GM19099 (cell line): Measurements from ENCODE around the gene HS6ST3.

Source experiments
- POLR2A ChIP-seq: IDR thresholded peaks from 3 replicates; pipeline ENCODE4 v1.6.1; 2011; ENCODE audit warnings: low read depth; ENCODE audit not compliant: insufficient read length; ENCODE audit errors: extremely low read depth

HS6ST3 gene

DNA sequence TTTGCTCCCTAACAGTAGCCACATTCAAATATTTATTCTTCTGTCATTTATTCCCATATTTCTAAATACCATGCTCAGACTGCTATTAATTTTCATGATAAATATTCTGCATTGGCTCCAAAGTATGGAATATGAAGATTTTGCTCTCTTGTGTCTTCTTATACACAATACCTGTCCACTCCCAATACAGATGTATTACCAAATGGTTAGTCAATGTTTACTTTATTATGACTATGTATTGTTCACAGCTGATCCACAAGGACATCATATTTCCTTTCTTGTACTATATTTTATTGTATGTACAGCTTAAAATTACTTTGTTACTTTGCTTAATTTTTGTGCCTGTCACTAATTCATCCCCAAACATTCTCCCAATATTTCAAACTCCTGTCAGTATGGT lies 582.1 kb downstream of the HS6ST3 start:
- TF ChIP-seq POLR2A, result no peak

DNA sequence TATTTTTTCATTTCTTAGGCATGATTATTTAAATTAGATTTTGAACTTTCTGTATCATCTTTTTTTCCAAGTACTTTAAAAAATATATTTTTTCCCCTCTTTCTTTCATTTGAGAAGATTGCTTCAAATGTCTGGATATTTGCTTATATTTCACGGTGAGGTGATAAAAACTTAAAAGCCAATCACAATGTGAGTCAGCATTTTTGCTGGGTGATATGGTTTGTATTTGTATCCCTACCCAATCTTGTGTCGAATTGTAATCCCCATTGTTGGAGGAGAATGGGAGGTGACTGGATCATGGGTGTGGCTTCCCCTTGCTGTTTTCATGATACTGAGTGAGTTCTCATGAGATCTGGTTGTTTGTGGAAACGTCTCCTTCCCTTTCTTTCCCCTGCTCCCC lies 583.9 kb downstream of the HS6ST3 start:
- TF ChIP-seq POLR2A, result no peak

GRCh38 chr13:96677029-96677428 lies 587.1 kb downstream of the HS6ST3 start:
- no peak for TF ChIP-seq POLR2A

- TF ChIP-seq POLR2A, result no peak
These were observed 588.9 kb downstream of the HS6ST3 start for GRCh38 chr13:96678801-96679200.

DNA sequence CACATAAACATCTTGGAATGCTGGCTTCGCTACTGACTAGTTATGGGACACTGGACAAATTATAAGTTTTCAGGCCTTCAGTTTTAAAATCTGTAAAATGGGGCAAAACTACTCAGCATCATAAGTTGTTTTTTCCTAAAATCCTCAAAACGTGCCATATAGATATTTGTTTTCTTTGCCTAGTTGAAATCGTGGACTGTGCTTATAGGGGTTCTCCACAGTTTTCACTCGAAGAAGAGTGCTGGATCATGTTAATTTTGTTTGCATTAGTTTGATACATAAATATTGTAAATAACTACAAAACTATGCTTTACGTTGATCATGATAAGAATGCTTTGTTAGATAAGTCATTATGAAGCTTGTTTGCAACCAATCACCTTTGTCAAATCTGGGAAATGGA lies 591.0 kb downstream of the HS6ST3 start:
- no peak for TF ChIP-seq POLR2A

DNA sequence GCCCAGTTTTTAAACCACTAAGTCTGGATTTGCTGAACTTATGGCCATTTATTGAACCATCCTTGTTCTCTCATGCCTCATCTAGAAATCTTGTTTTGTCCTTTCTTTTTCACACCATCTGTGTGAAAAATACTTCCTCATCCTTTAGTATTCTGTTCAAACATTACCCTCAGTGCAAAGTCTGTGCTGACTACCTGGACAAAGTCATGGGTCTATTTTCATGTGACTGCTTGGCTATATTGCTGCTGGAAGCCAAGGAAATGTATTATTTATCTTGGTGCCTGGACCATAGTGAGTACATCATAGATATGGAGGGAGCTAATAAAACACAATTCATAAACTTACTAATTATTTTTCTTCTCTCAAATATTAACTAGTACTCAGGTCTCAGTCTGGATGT lies 591.9 kb downstream of the HS6ST3 start:
- no peak for TF ChIP-seq POLR2A

GRCh38 chr13:96684469-96684868 lies 594.6 kb downstream of the HS6ST3 start:
- no peak for TF ChIP-seq POLR2A

GRCh38 chr13:96684907-96685306 lies 595.0 kb downstream of the HS6ST3 start:
- no peak for TF ChIP-seq POLR2A

- no peak for TF ChIP-seq POLR2A
These were observed 596.4 kb downstream of the HS6ST3 start for GRCh38 chr13:96686286-96686685.

DNA sequence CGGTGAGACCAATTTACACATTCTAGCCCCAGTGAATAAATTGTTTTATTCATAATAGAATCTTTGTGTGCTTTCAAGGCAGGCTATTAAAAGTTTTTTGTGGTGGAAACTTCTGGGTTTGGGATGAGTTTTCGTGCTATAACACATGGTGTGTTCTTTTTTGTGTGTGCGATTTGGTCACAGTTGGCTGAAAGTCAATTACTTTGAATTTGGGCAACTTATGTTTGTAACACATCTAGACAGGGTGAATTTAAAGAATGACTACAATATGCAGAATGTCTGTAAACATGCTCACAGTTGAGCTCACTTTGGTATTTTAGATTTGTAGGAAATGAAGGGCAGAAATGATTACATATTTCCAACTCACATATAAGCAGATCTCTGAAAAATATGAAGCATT lies 597.3 kb downstream of the HS6ST3 start:
- TF ChIP-seq POLR2A, result no peak

DNA sequence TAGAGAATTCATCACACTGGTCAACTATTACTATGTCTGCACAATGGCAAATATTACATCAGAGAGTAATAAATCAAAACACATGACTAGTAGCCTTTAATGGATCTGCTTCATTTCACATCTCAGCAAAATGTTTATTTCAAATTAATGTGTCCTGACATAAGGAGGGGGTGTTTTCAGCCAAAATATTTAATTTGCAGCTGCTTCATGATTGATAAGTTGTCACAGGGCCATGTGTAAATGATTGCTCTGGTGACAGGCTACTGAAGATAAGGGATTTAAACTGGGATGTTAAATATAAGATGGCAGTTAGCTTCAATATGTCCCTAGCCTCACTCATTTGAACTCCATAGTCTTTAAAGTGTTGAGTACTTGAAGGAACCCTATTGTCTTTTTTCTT lies 601.1 kb downstream of the HS6ST3 start:
- no peak for TF ChIP-seq POLR2A

GRCh38 chr13:96696389-96696900 lies 606.5 kb downstream of the HS6ST3 start:
- no peak for TF ChIP-seq POLR2A

GRCh38 chr13:96700657-96701056 lies 610.8 kb downstream of the HS6ST3 start:
- no peak for TF ChIP-seq POLR2A

DNA sequence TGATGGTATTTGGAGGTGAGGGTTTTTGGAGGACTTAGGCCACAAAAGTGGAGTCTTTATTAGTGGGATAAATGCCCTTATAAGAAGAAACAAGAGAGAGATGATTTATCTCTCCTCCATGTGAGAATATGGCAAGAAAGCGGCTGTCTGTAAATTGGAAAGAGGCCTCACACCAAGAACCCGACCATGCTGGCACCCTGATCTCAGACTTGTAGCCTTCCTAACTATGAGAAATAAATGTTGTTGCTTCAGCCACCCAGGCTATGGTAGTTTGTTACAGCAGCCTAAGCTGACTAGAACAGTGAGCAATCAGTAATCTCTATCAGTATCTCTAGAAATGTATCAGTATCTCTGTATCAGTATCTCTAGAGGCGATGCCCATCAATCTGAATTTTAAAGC lies 617.2 kb downstream of the HS6ST3 start:
- TF ChIP-seq POLR2A, result no peak

GRCh38 chr13:96710166-96710862 lies 620.4 kb downstream of the HS6ST3 start:
- no peak for TF ChIP-seq POLR2A

- no peak for TF ChIP-seq POLR2A
These were observed 630.5 kb downstream of the HS6ST3 start for GRCh38 chr13:96720446-96720845.

GRCh38 chr13:96726651-96727050 lies 636.7 kb downstream of the HS6ST3 start:
- no peak for TF ChIP-seq POLR2A

GRCh38 chr13:96728463-96728862 lies 638.6 kb downstream of the HS6ST3 start:
- no peak for TF ChIP-seq POLR2A

GRCh38 chr13:96730676-96731075 lies 640.8 kb downstream of the HS6ST3 start:
- no peak for TF ChIP-seq POLR2A
